HG03097 (cell line): ENCODE data around the gene PTPRJ.

Experiments
- ATAC-seq: cut with Tn5 transposase; IDR thresholded peaks from one replicate; pipeline ENCODE4 v1.9.1; 2021; ENCODE audit not compliant: unreplicated experiment, low FRiP score

The PTPRJ gene

DNA sequence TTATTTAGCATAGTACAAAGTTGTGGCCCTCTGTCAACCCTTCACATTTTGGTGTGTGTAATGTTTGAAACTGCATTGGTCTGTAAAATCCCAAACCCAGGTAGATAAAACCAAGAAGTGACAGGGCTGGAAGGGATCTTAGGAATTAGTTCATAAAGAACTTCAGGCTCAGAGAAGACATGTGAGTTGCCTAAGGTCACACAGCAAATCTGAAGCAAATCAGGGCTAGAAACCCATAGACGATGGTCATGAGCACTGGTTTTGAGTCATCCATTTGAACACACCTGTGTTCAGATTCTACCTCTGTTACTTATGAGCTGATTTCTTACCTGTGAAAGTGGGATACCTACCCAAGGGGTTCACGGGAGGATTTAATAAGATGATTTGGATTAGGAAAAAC is 107.1 kb downstream of the PTPRJ start:
- no peak for ATAC-seq

DNA sequence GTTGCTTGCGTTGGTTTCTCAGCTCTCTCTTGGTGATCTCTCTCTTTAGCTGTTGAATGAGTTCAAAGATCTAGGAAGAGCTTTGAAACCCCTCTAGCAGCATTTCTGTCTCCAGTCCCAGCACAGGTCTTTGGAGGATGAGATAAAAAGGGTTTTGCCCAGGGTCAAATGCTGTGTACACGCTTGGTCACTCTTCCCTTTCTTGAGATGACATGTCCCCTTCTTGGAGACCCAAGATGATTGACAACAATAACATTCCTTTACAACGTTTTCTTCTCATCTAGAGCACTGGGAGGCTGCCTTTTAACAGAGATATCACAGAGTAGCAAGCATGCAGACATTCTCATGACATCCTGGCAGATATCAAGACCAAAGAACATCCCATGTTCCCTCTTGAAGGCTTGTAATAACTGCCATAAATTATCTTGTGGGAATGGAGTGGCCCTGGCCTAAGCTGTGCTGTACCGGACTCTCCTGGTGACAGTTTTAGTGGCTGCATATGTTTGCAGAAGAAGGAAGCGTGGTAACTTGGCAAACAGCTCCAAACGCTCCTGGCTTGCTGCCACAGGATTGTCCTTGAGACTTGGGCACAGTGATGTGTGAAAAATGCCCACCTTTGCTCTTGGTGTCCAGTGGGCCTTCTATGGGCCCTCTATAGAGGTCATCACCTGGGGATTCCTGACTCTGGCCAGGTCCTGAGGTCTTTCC is 107.8 kb downstream of the PTPRJ start:
- ATAC-seq: no peak

DNA sequence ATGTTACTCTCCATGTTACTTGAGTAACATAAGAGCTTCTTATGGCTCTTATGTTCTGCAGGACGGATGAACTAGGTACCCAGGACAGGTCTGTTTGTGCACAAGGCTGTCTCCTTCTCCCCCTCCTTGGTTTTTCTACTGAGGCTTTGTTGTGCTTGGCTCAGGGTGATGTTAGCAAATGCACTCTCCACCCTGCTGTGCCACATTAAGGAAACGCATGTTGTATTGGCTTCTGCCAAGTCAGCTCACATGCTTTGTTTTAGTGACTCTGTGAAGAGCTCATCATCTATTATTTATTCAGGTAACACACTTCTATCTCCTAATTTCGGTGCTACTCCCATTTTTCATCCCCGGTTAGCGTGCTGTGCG is 108.3 kb downstream of the PTPRJ start:
- ATAC-seq: no peak

DNA sequence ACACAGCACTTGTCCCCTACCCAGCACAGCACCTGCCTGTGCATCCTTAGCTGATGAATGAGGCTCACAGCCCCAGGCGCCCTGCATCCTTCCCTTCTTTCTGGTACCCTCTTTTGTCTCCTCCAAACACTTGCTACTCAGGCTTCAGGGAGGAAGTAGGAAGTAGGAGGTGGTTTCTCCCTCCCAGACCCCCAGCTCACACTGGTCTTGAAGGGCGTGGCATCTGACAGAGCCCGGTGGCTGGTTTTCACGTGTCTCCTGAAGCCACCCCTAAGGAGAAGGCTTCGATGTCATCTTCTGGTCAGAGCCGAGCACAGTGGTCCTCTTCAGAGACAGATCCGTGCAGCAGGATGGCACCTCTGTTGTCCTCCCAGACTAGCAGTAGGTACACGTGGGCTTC is 109.8 kb downstream of the PTPRJ start:
- no peak for ATAC-seq

DNA sequence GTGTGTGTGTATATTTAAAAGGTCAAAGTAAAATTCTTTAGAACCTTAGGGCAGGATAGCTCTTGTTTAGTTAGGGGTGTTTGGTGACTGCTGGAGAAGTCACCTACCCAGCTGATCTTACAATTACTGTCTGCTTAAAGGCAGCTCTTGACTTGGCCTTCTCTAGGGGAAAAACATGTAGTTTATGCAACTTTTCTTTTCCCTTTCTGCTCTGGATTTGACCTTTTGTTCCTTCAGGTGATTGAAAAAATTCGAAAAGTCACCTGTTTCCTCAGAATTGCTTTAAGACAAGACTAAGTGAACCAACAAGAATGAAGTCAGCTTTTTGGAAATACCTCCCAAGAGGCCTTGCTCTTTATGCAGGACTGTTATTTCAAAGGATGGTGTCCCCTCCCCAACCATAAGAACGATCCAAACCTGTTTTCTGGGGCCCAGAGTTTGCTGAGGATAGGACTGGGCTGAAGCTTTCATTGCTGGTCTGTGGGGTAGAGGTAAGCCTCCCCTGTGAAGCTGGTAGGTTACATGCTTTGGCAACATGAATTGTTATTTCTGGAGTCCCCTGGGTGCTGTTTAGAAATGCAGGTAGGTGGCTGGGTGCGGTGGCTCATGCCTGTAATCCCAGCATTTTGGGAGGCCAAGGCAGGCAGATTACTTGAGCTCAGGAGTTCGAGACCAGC is 111.2 kb downstream of the PTPRJ start:
- ATAC-seq: no peak

DNA sequence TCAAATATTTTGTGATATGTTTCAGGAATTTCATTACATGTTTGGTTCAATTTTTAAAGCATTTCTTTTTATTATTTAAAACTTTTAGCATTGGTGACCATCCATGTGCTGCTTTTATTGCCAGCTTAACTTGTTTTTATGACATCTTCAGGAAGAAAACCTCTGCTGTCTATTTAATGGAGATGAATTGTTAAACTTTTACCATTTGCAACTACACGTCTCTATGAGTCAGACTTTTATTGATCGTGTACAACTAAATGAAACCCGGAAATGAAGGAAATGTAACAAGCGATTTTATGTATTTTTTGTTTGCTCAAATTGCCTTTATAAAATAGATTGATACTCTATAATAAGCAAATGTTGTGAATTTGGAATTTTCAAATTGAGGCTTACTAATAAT is 113.0 kb downstream of the PTPRJ start:
- no peak for ATAC-seq

DNA sequence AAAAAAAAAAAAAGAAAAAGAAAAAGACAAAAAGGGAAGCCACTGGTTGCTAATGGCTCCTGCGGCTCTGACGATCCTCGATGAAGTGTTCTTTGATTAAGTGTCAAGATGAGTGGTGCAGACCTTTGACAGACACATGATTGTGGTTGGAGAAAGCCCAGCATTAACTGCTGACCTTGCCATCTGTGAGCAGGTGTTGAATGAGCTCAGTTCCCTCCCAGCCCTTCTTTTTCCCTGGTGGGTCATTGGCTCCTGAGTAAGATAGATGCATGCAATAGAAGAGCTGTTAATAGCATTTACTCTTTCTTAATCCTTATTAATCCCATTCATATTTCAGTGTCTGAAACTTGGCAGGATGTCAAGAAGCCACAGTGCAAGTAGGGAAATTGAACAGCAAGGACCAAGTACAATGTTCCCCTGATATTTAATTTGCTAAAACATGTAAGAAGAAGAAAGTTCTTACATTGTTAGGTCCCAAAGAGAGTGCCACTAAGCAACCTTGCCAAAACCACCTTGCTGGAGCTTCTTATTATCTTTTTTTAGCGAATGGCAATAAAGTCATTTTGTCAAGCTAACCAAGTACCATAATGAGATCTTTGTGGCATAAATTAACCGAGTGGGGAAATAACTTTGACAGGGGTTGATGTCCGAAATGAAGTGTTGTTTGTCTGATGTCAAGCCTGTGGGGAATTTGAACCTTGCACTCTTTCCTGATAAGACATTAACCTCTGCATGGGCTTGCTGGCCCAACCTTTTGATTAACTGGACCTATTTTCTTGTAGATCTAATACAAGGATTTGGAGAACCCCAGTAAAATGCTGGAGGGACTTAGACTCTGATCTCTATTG is 113.7 kb downstream of the PTPRJ start:
- no peak for ATAC-seq

DNA sequence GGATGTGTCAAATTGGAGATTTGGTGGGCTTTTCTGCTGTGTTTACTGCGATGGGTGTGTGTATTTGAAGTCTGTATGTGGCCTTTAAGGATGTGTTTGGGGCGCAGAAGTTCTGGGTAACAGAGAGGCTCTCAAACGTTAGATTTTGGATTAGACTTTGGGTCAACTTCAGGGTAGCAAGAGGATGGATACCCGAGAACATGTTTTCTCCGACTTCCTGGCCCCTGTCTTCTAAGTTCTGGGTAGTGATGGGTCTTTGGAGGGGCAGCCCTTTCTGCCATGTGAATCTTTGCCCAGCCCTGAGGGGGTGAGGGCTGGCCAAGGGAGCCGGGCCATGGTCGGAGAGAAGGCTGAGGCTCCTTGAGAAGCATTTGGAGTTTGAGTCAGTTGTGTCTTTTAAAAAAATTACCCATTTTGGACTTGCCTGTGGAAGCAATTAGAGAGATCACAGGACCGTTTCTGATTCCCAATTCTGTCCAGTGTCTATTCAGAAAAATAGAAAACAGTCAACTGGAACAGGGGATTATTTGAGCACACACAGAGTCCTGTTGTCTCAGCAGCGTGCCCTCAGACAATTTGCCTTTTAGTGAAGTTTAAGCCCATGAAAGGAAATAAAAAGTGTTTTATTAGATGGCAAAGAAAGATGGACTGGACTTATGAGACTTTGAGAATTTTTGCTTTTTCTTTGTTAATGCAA is 114.4 kb downstream of the PTPRJ start:
- ATAC-seq: no peak

DNA sequence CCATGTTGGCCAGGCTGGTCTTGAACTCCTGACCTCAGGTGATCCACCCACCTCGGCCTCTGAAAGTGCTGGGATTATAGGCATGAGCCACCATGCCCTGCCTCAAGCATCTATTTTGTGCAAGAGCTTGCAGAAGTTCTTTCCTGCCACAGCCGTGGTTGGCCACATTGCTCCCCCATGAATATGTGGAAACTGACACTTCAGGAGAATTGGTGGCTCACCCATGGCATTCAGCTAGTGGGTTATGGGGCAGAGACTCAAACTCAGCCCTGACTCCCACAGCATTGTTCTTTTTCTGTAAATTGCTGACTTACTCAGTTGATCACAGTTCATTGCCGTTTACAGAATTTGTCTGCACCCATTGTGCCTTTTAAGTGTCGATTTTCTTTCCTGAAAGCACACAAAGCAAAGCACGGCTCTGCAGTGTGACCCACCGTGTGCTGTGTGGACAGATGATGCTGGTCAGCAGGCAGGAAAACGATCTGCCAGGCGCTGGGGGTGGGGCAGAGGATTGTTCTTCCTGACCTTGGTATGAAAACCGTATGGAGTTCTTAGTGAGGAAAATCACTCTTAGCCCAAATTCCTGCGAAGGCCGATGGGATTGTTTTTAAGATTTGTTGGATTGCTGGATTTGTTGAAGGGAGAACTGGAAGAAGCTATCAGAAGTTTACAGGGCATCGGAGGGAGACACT is 115.6 kb downstream of the PTPRJ start:
- ATAC-seq: no peak

DNA sequence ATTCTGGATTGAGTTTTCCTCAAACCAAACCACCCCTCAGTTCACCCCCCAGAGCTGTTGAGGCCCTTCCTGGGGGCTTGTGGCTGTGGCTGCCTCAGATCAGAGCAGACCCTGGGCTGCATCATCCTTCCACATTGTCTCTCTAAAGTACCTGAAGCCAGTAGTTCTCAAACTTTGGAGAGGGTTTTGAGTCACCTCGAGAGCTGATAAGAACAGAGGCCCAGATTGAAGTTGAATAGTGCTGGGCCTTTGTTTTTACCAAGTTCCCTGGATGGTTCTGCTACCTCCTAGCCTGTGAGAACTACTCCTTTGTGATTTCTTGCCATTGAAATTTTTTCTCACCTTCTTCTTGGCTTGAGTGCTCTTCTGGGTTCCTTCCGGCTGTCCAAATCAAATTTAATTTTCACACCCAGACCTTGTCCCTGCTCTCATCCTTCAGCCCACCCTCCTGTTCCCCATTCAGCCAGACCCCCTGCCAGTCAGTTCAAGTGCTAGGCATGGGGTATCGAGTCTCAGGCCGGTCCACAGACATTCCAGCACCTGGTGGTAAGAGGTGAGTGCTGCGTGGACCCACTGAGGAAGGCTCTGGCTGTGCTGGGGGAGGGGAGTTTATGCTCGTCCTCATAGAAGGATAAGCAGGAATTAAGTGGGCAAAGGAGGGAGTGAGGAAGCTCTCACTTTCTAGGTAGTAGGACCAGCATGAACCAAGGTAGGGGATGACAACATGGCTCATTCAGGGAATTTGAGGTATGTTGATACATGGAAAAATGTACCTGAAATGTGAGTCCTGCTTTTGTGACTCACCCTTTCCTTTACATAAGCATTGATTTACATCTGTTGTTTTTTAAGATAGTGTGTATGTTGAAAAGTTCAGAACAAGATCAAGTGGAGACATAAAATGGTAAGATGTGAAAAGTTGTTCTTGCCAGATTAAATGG is 116.5 kb downstream of the PTPRJ start:
- no peak for ATAC-seq

DNA sequence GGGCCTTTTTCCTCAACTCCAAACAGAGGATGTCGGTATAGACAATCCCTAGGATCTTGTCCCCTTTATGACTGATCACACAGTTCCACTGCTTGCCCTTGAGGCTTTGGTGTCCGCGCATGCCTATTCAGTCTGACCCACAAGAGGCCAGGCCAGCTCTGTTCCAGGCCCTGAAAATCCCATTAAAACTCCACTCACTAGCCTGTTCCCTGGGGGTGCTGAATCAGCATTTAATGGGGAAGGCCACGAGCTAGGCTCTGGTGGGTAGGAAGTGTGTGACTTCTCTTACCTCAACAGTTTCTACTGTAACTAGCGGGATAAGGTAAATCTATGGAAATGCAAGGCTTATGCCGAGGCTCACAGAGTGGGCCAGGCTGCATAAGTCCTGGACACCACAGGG is 117.7 kb downstream of the PTPRJ start:
- ATAC-seq: no peak

DNA sequence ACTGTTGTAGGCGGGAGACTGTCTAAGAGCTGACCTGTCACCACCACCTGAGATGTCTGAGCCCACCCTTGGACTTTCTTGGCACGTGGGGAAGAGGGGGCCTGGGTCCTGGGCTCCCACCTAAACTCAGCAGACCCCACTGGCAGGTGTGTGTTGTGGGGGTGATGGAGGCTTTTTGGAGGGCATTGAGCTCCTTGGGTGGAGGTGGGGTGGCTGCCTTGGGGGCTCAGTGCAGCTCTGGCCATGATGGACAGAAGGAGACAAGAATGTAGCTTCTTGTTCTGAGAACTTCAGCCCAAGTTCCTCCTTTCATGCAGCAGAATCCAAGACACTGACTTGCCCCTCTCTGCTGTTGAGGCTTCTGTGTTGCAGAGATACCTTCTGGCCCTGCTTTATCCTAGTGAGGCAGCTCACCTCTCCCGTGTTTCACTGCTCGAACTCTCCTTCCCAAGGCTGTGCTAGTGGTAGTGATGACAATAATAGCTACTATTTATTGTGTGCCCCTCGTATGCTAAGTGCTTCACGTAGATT is 119.6 kb downstream of the PTPRJ start:
- no peak for ATAC-seq

DNA sequence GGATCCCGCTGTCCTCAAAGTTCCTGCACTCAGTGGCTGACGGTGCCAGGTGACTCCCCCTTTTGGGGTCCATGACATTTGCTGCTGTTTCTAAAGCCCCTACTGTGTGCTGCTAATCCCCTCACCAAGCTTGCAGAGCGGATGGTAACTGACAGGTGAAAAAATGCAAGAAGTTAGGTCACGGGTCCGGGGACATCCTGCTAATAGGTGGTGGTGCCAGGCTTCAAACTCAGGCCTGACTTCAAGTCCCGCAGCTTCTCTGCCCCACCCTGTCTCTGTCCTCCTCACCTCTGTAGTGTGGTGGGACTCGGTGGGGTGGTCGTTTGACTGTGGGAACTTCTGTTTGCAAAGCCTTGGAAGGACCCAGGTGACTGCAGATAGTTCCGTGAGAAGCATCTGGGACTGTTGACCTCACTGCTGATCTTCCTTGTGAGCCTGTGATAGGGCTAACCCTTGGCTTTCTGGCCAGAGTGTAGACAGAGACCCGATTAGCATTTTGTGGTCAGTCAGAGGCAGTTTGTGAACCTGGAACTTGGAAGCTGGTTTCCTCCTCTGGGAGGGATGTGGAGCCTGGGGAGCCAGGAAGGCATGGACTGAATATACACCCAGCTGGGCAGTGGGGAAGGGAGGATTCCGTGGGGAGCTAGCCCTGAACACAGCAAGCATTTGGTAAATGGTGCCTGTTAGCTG is 120.8 kb downstream of the PTPRJ start:
- no peak for ATAC-seq

DNA sequence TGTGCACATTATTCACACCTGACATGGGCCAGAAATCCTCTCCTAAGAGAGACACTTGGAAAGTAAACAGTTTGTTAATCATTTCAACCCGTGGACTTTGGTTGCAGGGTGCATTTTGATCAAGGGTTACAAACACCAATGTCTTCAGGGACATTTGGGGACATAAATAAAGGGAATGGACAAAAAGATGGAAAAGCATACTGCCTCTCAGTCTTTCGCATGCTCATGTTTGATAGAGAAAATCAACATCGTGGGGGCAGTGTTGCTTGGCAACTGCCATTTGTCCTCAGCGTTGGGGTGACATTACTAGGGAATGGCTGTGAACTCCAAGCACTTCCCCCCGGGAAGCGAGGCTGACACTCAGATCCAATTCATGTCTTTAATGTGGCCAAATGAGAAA is 121.6 kb downstream of the PTPRJ start:
- no peak for ATAC-seq

DNA sequence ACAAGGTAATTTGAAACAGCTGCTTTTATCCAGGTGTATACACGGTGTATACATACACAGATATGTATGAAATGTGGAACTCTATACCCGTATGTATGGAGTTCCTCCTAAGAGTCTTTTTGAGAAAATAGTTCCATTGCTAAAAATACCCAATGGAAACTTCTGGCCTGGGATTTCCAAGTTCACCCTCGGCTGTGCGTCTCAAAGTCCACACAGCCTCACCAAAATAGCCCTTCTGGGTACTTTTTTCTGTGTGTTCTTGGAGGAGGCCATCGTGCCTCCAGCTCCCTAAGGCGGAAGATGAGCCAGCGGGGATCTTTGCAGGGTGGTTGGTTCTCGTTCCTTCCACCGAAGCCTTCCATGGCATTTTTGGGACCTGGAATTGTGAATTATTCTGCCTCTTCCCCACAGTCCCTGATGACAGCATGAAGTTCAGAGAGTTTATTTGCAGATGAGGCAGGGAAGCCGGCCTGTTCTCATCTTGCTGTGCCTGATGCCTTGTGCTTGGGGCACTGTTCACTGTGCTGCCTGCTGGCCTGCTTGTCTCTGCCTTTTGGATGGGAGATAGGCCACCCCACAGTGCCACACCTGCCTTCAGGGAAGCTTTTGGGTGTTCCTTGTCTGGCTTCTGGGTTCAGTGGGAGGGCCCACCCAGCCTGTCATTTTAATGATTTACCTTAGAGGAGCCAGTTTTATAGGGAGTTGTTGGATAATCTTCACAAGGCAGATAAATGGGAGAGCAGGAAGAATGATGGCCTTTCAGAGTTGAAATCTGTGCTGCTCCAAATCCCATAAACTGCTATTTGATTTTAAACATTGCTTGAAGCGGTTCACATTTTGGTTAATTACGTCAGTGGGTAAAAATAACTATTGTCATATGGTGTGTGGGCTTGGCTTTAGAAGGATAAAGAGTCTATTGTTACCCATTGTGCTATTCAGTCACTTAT is 123.5 kb downstream of the PTPRJ start:
- no peak for ATAC-seq

DNA sequence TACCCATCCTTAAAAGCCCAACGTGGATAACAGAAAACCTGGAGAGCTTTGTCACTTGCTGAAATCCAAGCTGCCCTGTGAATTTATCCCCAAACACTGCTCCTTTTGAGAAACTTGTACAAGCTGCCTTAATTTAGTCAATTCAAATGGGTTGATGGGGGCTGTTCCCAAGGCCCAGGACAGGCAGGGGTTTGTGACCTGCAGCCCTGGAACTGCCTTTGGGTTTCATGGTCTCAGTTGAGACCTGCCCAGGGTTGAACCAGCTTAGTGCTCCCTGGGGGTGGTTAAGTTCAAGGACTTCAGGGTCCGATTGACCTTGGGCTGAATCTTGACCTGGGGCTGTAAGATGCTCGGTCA is 124.2 kb downstream of the PTPRJ start:
- ATAC-seq: no peak

DNA sequence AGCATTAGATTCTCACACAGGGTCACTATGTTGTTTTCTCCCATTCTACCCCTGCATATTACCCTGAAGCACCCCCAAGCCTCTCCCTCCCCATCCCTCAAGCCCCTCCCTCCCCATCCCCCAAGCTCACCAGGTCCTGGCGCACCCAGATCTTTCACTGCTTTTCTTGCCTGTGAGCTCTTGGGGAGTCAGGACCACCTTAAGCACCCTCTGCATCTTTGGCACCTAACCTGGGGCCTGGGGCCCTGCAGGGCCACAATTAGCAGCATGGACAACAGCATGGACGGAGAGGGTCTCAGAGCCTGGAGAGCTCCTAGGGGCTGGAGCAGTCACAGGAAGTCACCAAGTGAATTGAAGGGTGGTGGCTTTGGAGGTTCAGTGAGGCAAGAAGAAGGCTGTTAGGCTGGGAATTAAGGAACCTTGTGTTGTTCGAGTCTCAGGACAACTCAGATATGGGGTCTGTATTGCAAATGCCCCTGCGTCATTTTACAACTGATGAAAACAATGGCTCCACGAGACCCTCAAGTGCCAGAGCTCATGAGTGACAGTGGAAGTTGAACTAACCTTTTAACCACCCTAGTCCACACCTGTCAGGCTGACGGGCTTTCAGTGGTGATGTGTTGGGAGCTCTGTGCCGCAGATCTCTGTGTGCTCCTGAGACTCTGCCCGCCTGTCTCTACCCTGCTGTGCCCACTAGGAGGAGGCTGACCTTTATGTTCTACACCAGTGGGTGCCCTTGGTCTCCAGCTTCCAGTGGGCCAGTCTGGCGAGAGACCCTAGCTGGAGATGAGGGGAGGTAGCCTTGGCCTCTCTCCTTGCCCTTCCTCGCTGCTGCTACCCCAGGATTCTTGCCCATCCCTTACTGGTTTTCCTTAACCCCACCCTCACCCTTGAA is 125.0 kb downstream of the PTPRJ start:
- no peak for ATAC-seq
